ENCODE results near the gene TAS1R2.

DNA sequence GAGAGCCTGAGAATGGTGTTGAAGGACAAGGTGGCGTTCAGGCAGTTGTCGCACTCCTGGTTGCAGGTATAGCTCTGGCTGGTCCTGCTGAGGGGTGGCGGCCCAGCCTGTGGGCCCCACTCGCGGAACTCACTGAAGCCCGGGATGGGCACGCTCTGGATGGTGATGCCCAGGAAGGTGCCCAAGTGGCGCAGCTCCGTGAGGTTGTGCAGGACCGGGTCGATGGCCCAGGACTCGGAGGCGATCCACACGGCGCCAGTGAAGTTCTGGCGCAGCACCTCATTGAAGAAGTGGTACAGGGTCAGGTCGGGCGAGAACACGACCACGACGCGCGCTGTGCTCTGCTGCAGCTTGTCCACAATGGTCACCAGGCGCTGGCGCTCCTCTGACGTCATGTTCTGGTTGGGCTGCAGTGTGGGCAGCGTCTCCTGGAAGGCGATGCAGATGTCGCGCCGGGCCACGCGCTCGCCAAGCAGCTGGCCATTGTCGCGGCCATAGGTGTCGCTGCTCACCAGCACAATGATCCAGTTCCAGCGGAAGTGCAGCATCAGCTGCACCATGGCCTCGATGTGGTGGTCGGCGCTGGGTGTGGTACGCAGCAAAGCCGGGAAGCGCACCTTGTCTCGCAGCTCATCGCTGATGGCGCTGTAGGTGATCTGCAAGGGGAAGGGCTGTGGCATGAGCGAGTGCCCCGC is 5.0 kb downstream of the TAS1R2 start:
- TF ChIP-seq, protein P1, sequence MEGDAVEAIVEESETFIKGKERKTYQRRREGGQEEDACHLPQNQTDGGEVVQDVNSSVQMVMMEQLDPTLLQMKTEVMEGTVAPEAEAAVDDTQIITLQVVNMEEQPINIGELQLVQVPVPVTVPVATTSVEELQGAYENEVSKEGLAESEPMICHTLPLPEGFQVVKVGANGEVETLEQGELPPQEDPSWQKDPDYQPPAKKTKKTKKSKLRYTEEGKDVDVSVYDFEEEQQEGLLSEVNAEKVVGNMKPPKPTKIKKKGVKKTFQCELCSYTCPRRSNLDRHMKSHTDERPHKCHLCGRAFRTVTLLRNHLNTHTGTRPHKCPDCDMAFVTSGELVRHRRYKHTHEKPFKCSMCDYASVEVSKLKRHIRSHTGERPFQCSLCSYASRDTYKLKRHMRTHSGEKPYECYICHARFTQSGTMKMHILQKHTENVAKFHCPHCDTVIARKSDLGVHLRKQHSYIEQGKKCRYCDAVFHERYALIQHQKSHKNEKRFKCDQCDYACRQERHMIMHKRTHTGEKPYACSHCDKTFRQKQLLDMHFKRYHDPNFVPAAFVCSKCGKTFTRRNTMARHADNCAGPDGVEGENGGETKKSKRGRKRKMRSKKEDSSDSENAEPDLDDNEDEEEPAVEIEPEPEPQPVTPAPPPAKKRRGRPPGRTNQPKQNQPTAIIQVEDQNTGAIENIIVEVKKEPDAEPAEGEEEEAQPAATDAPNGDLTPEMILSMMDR (IDR thresholded peaks at IDR 0.05), result no peak
- TF ChIP-seq POLR2A (IDR thresholded peaks at IDR 0.05), result no peak

Data from adrenal gland (tissue), 5 donors.